DOHH2 (cell line): ENCODE results near the gene FAM171A1.

ENCODE experiments used
- H3F3A ChIP-seq: fragments of 200-600 bp; sonication (generic), shearing (Covaris generic); 2 replicates; pipeline ENCODE4 v1.6.0; 2016; ENCODE audit warnings: antibody characterized with exemption, mild to moderate bottlenecking; ENCODE audit not compliant: control insufficient read depth, insufficient read depth
- H3K27ac ChIP-seq: fragments of 200-600 bp; sonication (generic); 2 replicates; pipeline ENCODE4 v1.5.1; 2014; ENCODE audit warnings: low read depth, mild to moderate bottlenecking, low read length, moderate library complexity
- H3K27me3 ChIP-seq: fragments of 200-600 bp; sonication (generic); 2 replicates; pipeline ENCODE4 v1.6.1; 2014; ENCODE audit warnings: mild to moderate bottlenecking, low read length, mixed read lengths; ENCODE audit not compliant: control insufficient read depth
- H3K36me3 ChIP-seq: fragments of 200-600 bp; sonication (generic); 2 replicates; pipeline ENCODE4 v1.6.1; 2014; ENCODE audit warnings: mild to moderate bottlenecking, low read length, moderate library complexity, mixed read lengths; ENCODE audit not compliant: control insufficient read depth
- H3K4me1 ChIP-seq: fragments of 200-600 bp; sonication (generic); 2 replicates; pipeline ENCODE4 v1.6.1; 2014; ENCODE audit warnings: mild to moderate bottlenecking, low read length, mixed read lengths; ENCODE audit not compliant: control insufficient read depth
- H3K4me2 ChIP-seq: fragments of 200-600 bp; sonication (generic); 2 replicates; pipeline ENCODE4 v1.6.0; 2014; ENCODE audit warnings: mild to moderate bottlenecking, low read length, moderate library complexity
- H3K4me3 ChIP-seq: fragments of 200-600 bp; sonication (generic); 2 replicates; pipeline ENCODE4 v1.5.1; 2014; ENCODE audit warnings: mild to moderate bottlenecking, low read length, mixed read lengths
- H3K79me2 ChIP-seq: fragments of 200-600 bp; sonication (generic); 2 replicates; pipeline ENCODE4 v1.6.1; 2014; ENCODE audit warnings: mild to moderate bottlenecking, low read length, mixed read lengths; ENCODE audit not compliant: control insufficient read depth
- H3K9me2 ChIP-seq: fragments of 200-600 bp; sonication (generic); replicated peaks from 2 replicates; pipeline ENCODE4 v1.6.1; 2014; ENCODE audit warnings: mild to moderate bottlenecking, low read length, mixed read lengths; ENCODE audit not compliant: control insufficient read depth
- H3K9me3 ChIP-seq: fragments of 200-600 bp; sonication (generic); 2 replicates; pipeline ENCODE4 v1.6.1; 2014; ENCODE audit warnings: antibody characterized with exemption, low read length, mixed read lengths; ENCODE audit not compliant: control insufficient read depth, insufficient read depth
- H4K20me1 ChIP-seq: fragments of 200-600 bp; sonication (generic); 2 replicates; pipeline ENCODE4 v1.6.0; 2014; ENCODE audit warnings: low read depth, mild to moderate bottlenecking, antibody characterized with exemption, low read length, moderate library complexity; ENCODE audit not compliant: control insufficient read depth, insufficient read depth
- CTCF ChIP-seq: fragments of 200-600 bp; sonication (generic); IDR thresholded peaks from one replicate; pipeline ENCODE4 v1.5.1; 2014; ENCODE audit warnings: antibody characterized with exemption, mild to moderate bottlenecking, low read depth, low read length; ENCODE audit not compliant: poor library complexity, severe bottlenecking
- EZH2phosphoT487 ChIP-seq: fragments of 200-600 bp; sonication (generic); IDR thresholded peaks from 2 replicates; pipeline ENCODE4 v1.6.1; 2017; ENCODE audit warnings: borderline replicate concordance, mild to moderate bottlenecking, antibody characterized with exemption, low read length, moderate library complexity, mixed read lengths

Gene FAM171A1

GRCh38 chr10:15290150-15290549 lies 80.9 kb downstream of the FAM171A1 start:
- no peaks in the 10 kb centered on the region for H4K20me1 ChIP-seq
- no peak overlapping the region for H3K4me2 ChIP-seq
- H3K36me3 ChIP-seq, result no peaks in the 10 kb centered on the region
- no peaks in the 10 kb centered on the region for H3K79me2 ChIP-seq
- H3F3A ChIP-seq, result no peaks in the 10 kb centered on the region
- no peak overlapping the region for H3K4me3 ChIP-seq
- no peak overlapping the region for H3K27ac ChIP-seq
- no peaks in the 10 kb centered on the region for H3K4me1 ChIP-seq
- no peaks in the 10 kb centered on the region for H3K27me3 ChIP-seq
- TF ChIP-seq CTCF (no peak), EZH2phosphoT487 (no peak)
- H3K9me3 ChIP-seq, result no peaks in the 10 kb centered on the region
- H3K9me2 ChIP-seq, result no peaks in the 10 kb centered on the region

GRCh38 chr10:15280974-15281373 lies 90.1 kb downstream of the FAM171A1 start:
- Histone ChIP-seq H3F3A (no peaks in the 10 kb centered on the region), H3K27me3 (peaks cover 2% of the 10 kb centered on the region; the same call in 1 of the 2 replicates), H3K9me3 (no peaks in the 10 kb centered on the region), H3K4me3 (no peak overlapping the region), H4K20me1 (no peaks in the 10 kb centered on the region), H3K79me2 (no peaks in the 10 kb centered on the region), H3K4me2 (no peak overlapping the region), H3K9me2 (no peaks in the 10 kb centered on the region), H3K36me3 (no peaks in the 10 kb centered on the region), H3K27ac (no peak overlapping the region), H3K4me1 (no peaks in the 10 kb centered on the region)
- no peak for TF ChIP-seq CTCF

- Histone ChIP-seq H4K20me1 (no peaks in the 10 kb centered on the region), H3K4me2 (no peak overlapping the region), H3F3A (no peaks in the 10 kb centered on the region), H3K4me3 (no peak overlapping the region), H3K9me3 (no peaks in the 10 kb centered on the region), H3K4me1 (no peaks in the 10 kb centered on the region), H3K27me3 (peaks cover 2% of the 10 kb centered on the region; the same call in 1 of the 2 replicates), H3K27ac (no peak overlapping the region), H3K79me2 (no peaks in the 10 kb centered on the region), H3K36me3 (no peaks in the 10 kb centered on the region), H3K9me2 (no peaks in the 10 kb centered on the region)
- TF ChIP-seq CTCF (no peak), EZH2phosphoT487 (no peak)
Observed at GRCh38 chr10:15280462-15280861, 90.6 kb downstream of the FAM171A1 start.

GRCh38 chr10:15279236-15279635 lies 91.9 kb downstream of the FAM171A1 start:
- Histone ChIP-seq H3K36me3 (no peaks in the 10 kb centered on the region), H4K20me1 (no peaks in the 10 kb centered on the region)

More at GRCh38 chr10:15279236-15279635, 91.9 kb downstream of the FAM171A1 start:
- Histone ChIP-seq H3K27ac (no peak overlapping the region), H3K27me3 (peaks cover 2% of the 10 kb centered on the region; the same call in 1 of the 2 replicates), H3K9me2 (no peaks in the 10 kb centered on the region), H3K4me2 (no peak overlapping the region), H3K4me3 (no peak overlapping the region), H3K9me3 (no peaks in the 10 kb centered on the region), H3F3A (no peaks in the 10 kb centered on the region), H3K4me1 (no peaks in the 10 kb centered on the region), H3K79me2 (no peaks in the 10 kb centered on the region)
- TF ChIP-seq EZH2phosphoT487 (no peak), CTCF (no peak)
